AG04449 (cell line): ENCODE measurements around the gene CRYBB1.

Experiments
- CTCF ChIA-PET: fragments of 350-600 bp; formaldehyde crosslinking; extraction: SDS; loops from one replicate; lab custom pipeline; 2021; ENCODE audit warnings: antibody characterized with exemption; lab: Yijun Ruan, JAX
- POLR2A ChIA-PET: fragments of 400-600, 350-600 bp; formaldehyde crosslinking; extraction: SDS; loops from one replicate; lab custom pipeline; 2020; ENCODE audit warnings: antibody characterized with exemption, inconsistent platforms; lab: Yijun Ruan, JAX
- DNase-seq: peaks from one replicate; pipeline ENCODE4 v3.0.0-alpha.2; 2010; ENCODE audit warnings: low read depth, low spot score
- H3K4me3 ChIP-seq: 2 replicates; pipeline ENCODE4 v1.5.1; 2011; ENCODE audit warnings: low read depth, mild to moderate bottlenecking, control low read depth, low read length
- CTCF ChIP-seq: IDR thresholded peaks from one replicate; pipeline ENCODE4 v1.5.1; 2011; ENCODE audit warnings: mild to moderate bottlenecking, moderate library complexity, low read length, control low read depth, inconsistent platforms; ENCODE audit not compliant: insufficient read depth; ENCODE audit errors: missing control alignments

The CRYBB1 gene

DNA sequence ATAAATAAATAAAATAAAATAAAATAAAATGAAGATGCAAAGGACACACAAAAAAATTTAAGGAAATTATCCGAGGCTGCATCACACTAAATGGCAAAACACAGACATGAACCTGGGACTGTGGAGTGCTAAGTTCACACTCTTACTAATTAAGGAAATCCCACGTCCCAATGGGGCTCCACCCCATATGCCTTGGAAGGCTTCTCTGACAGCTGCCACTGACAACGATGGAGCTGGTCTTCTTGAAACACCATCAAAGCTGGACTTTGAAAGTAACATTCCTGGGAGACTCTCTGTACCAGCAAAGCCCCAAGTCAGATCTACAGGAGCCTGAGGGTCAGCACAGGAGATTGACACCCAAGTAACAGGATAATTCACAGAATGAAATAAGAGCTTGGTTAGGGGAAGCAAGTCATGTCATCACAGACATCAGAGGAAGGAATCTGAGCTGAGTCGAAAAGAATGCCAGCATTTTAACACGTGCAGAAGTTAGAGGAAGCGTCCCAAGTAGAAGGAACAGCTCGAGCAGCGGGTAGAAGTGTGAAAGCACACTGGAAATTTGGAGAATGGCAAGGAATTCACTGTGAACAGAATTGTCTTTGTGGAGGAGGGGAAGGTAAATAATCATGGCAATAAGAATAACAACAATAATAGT is 41.7 kb downstream of the CRYBB1 start:
- no peak for DNase-seq
- no peak overlapping the region for H3K4me3 ChIP-seq
- no peak for TF ChIP-seq CTCF
- POLR2A ChIA-PET: no interaction called here
- CTCF ChIA-PET: interaction anchor here (0.7 to 1.4 kb wide), 6 partner anchors 9 to 89 kb away, joined by 3 to 6 read pairs (median 4); no protein-coding TSS in a partner anchor

DNA sequence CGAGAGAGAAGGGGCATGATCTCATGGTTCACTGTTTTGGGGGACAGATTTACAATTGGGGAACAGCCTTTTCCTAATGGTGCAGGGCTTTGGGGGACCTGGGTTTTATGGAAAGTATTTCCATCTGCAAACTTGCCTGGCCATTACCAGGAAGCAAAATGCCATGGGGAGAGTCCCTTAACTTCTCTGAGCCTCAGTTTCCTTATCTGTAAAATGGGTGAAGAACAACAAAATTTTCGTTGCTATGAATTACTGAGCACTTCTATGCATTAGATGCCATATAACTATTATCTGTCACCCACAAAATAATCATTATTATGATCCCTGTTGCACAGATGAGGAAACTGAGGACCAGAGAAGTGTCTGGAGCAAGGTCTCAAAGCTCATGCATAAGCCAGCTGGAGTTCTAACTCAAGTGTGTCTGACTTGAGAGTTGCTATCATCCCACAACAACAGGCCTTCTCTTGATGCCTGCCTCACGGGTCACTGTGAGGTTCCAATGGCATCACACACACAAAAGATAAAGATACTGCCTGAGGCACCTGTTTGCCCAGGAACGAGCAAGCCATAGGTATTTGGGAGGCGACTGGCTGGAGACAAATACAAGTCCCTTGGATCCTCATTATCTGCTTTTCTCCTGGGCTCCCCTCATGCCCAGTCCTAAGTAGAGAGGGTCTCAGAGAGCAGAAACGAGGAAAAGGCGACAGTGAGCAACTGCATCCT is 43.7 kb downstream of the CRYBB1 start:
- POLR2A ChIA-PET: no interaction called here
- no peak for DNase-seq
- CTCF ChIA-PET: interaction anchor here (1.2 kb wide), 1 partner anchor 10 kb away, joined by 3 read pairs; no protein-coding TSS in a partner anchor
- no peak for TF ChIP-seq CTCF
- H3K4me3 ChIP-seq: no peak overlapping the region

DNA sequence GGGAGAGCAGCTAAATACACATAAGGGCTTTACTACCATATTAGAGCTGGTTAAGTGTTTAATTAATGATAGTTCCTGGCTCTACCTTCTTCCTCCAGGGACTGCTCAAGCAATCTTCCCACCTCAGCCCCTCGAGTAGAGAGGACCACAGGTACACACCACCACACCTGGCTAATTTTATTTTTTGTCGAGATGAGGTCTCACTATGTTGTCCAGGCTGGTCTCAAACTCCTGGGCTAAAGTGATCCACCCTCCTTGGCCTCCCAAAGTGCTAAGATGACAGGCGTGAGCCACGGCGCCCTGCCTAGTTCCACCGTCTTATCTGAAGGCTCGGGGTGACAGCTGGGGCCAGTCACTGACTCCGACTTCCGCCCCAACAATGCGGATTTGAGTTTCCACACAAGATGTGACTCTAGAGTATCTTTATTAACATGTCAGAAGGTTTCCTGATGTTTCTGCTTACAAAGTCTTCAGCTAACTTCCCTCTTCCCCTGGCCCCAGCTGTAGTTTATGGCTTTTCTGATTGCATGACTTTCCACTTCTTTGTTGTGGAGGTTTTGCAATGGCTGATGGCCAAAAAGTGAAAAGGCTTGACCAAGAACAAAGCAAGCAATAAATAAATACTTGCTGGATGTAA is 44.7 kb downstream of the CRYBB1 start:
- POLR2A ChIA-PET: no interaction called here
- no peak for DNase-seq
- H3K4me3 ChIP-seq: no peak overlapping the region
- CTCF ChIA-PET: interaction anchor here (1.1 to 1.2 kb wide), 2 partner anchors 11 to 19 kb away, joined by 3 read pairs; no protein-coding TSS in a partner anchor
- no peak for TF ChIP-seq CTCF

DNA sequence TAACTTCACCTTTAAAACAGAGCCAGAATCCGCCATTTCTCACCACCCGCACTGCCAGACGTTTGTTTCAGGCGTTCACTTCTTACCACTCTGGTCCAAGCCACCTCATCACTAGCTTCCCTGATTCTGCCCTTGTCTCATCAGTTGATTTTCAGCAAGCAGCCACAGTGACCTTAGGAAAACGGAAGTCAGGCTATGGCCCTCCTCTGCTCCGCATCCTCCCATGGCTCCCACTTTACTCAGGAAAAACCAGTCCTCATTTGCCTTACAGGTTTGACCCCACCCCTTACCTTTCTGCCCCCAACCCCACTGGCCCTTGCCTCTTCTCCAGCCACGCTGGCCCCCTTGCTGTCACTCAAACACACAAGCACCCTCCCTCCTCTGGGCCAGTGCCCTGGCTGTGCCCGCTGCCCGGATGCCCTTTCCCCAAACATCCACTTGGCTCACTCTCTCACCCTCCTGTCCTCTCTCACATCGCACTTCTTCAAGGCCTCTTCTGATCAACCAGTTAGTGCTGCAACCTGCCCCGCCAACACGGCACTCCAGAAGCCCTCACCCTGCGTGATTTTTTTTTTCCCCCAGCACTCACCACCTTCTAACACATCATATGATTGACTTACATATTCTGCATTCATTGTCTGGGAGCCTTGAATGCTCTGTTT is 46.8 kb downstream of the CRYBB1 start:
- no peak overlapping the region for H3K4me3 ChIP-seq
- ChIA-PET CTCF (no interaction called here), POLR2A (no interaction called here)
- no peak for TF ChIP-seq CTCF
- DNase-seq: no peak

DNA sequence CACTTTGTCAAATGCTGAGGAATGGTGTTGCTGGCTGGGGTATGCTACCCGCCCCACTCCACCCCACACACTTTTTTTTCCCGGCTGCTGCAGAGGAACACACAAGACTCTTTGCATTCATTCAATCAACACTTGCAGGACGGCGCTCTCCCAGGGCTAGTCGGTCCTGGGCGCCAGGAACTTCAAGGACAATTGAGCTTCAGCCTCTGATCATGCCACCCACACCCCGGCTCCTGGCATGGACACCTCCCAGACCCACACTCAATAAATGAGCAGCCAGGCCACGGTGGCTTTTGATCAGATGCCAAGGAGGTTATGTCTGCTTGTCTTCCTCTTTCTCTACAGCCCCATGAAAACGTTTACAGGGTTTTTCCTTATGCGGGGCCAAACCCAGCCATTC is 47.7 kb downstream of the CRYBB1 start:
- no peak for DNase-seq
- no peak overlapping the region for H3K4me3 ChIP-seq
- POLR2A ChIA-PET: no interaction called here
- no peak for TF ChIP-seq CTCF
- CTCF ChIA-PET: interaction anchor here (1.3 kb wide), 1 partner anchor 10 kb away, joined by 3 read pairs; no protein-coding TSS in a partner anchor
